AG10803 (cell line): ENCODE data around the gene PAFAH1B2.

Experiments used
- DNase-seq: peaks from one replicate; pipeline ENCODE4 v3.0.0; 2010; ENCODE audit warnings: low read depth
- H3K4me3 ChIP-seq: 2 replicates; pipeline ENCODE4 v1.5.1; 2011; ENCODE audit warnings: mild to moderate bottlenecking, low read length, control low read depth
- CTCF ChIP-seq: conservative IDR thresholded peaks from 2 replicates; pipeline ENCODE4 v1.5.1; 2011; ENCODE audit warnings: mild to moderate bottlenecking, low read length, control low read depth, inconsistent platforms

PAFAH1B2 gene

DNA sequence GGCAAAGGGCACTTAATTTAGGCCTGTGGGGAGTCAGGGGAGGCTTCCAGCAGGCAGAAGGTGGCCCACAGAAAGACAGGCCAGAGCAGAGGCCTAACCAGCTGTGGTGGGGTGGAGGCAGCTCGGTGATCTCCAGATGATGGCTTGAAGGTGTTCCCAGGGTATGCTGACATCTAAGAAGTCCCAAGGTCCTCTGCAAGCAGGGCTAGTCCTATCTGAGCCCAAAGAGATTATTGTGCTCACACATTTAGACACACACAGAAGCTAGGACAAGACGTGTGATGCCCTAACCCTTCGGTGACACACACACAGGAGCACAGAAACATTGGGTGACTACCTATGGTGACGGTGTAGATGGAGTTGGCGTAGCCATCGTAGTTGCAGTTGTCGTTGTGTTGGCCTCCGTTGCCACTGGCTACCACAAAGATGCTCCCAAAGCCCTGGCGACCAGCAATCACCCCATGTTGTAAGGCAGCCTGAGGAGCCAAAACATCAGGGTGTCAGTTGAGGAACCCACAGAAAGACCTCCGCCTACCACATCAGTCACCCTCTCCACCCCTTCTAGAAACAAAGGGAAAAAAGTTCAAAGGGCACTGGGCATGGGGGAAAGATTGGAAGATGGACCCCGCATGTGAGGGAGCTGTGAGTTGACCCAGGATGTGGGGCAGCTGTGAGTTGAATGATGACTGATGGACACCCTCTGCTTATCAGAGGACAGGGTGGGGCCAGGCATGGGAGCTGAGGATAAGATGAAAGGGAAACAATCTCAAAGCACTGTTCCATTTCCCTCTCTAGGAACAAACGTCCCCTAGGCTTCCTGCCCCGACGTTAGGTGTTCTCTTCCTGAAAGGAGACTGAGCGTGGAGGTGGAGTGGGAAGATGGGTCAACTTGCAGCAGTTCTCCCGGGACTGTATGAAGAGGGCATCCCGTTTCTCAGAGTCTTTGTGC is 79.9 kb downstream of the PAFAH1B2 start:
- no peak overlapping the region for H3K4me3 ChIP-seq
- TF ChIP-seq CTCF, result no peak
- DNase-seq, result no peak

DNA sequence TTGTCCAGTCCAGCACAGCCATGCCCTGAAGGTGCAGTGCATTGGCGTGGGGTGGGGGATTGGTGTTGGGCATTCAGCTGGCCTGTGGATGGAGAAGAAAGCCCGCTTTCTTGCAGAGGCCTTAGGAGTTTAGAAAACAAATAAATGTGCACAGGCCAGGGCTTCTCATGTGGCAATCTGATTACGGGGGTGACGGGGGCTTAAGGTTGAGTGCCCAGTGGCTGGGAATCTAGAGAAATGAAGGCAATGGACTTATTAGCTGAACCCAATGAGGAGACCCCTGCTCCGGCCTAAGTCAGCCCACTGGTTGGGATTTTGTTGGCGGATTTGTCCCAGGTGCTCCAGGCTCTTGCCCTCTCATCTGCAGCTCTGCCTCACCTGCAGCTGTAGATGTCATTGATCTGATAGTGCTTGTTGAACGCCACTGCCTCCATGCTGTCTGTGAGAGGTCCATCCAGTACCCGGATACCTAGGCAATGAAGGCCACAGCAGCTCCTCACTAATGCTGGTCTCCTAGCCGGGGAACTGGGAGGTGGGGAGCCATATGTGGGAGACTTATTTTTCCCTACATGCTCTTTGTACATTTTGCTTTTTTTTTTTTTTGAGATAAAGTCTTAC is 81.6 kb downstream of the PAFAH1B2 start:
- DNase-seq, result no peak
- no peak for TF ChIP-seq CTCF
- H3K4me3 ChIP-seq, result no peak overlapping the region
